Measurements from ENCODE around the gene TMEM200A.

TMEM200A gene

GRCh38 chr6:130421585-130421984, 55.8 kb downstream of the TMEM200A start:
- Histone ChIP-seq H3K79me2 (ENCODE audit: control insufficient read depth, insufficient read depth, low read length, unreplicated experiment) (no peaks in the 10 kb centered on the region), H2AFZ (ENCODE audit: low read length, unreplicated experiment) (no peak overlapping the region), H3K36me3 (ENCODE audit: insufficient read depth, low read length) (no peaks in the 10 kb centered on the region), H3K27me3 (ENCODE audit: insufficient read depth, low read length) (no peaks in the 10 kb centered on the region), H3K27ac (ENCODE audit: low read depth, low read length) (peak overlapping the region; percentile 28), H3K4me1 (ENCODE audit: control insufficient read depth, insufficient read depth, low read length, unreplicated experiment) (peaks cover 11% of the 10 kb centered on the region), H3K4me3 (ENCODE audit: low read depth, low read length) (peak overlapping the region; percentile 28; the same call in 1 of the 2 replicates)

- H3K4me3 ChIP-seq (ENCODE audit: low read depth, low read length) = no peak overlapping the region
- no peaks in the 10 kb centered on the region for H3K36me3 ChIP-seq (ENCODE audit: insufficient read depth, low read length)
- H3K79me2 ChIP-seq (ENCODE audit: control insufficient read depth, insufficient read depth, low read length, unreplicated experiment) = no peaks in the 10 kb centered on the region
- H3K27ac ChIP-seq (ENCODE audit: low read depth, low read length) = no peak overlapping the region
- H2AFZ ChIP-seq (ENCODE audit: low read length, unreplicated experiment) = no peak overlapping the region
- H3K4me1 ChIP-seq (ENCODE audit: control insufficient read depth, insufficient read depth, low read length, unreplicated experiment) = peaks cover 5% of the 10 kb centered on the region
- no peaks in the 10 kb centered on the region for H3K27me3 ChIP-seq (ENCODE audit: insufficient read depth, low read length)
These were observed 57.2 kb downstream of the TMEM200A start for GRCh38 chr6:130423044-130423443.

- no peak overlapping the region for H3K4me3 ChIP-seq (ENCODE audit: low read depth, low read length)
- no peak overlapping the region for H2AFZ ChIP-seq (ENCODE audit: low read length, unreplicated experiment)
- H3K4me1 ChIP-seq (ENCODE audit: control insufficient read depth, insufficient read depth, low read length, unreplicated experiment) = no peaks in the 10 kb centered on the region
- no peak overlapping the region for H3K27ac ChIP-seq (ENCODE audit: low read depth, low read length)
- H3K79me2 ChIP-seq (ENCODE audit: control insufficient read depth, insufficient read depth, low read length, unreplicated experiment) = no peaks in the 10 kb centered on the region
- no peaks in the 10 kb centered on the region for H3K27me3 ChIP-seq (ENCODE audit: insufficient read depth, low read length)
- no peaks in the 10 kb centered on the region for H3K36me3 ChIP-seq (ENCODE audit: insufficient read depth, low read length)
These were observed 58.9 kb downstream of the TMEM200A start for GRCh38 chr6:130424710-130425109.

- no peak overlapping the region for H2AFZ ChIP-seq (ENCODE audit: low read length, unreplicated experiment)
- H3K4me1 ChIP-seq (ENCODE audit: control insufficient read depth, insufficient read depth, low read length, unreplicated experiment) = no peaks in the 10 kb centered on the region
- H3K4me3 ChIP-seq (ENCODE audit: low read depth, low read length) = no peak overlapping the region
- H3K27ac ChIP-seq (ENCODE audit: low read depth, low read length) = no peak overlapping the region
- H3K36me3 ChIP-seq (ENCODE audit: insufficient read depth, low read length) = no peaks in the 10 kb centered on the region
- no peaks in the 10 kb centered on the region for H3K79me2 ChIP-seq (ENCODE audit: control insufficient read depth, insufficient read depth, low read length, unreplicated experiment)
- H3K27me3 ChIP-seq (ENCODE audit: insufficient read depth, low read length) = no peaks in the 10 kb centered on the region
These were observed 59.7 kb downstream of the TMEM200A start for GRCh38 chr6:130425537-130425936.

- no peak overlapping the region for H3K27ac ChIP-seq (ENCODE audit: low read depth, low read length)
- no peaks in the 10 kb centered on the region for H3K27me3 ChIP-seq (ENCODE audit: insufficient read depth, low read length)
- no peaks in the 10 kb centered on the region for H3K79me2 ChIP-seq (ENCODE audit: control insufficient read depth, insufficient read depth, low read length, unreplicated experiment)
- no peaks in the 10 kb centered on the region for H3K36me3 ChIP-seq (ENCODE audit: insufficient read depth, low read length)
- no peaks in the 10 kb centered on the region for H3K4me1 ChIP-seq (ENCODE audit: control insufficient read depth, insufficient read depth, low read length, unreplicated experiment)
- no peak overlapping the region for H3K4me3 ChIP-seq (ENCODE audit: low read depth, low read length)
- H2AFZ ChIP-seq (ENCODE audit: low read length, unreplicated experiment) = no peak overlapping the region
These were observed 60.4 kb downstream of the TMEM200A start for GRCh38 chr6:130426066-130426721.

GRCh38 chr6:130431346-130431852, 65.6 kb downstream of the TMEM200A start:
- H3K4me3 ChIP-seq (ENCODE audit: low read depth, low read length) = no peak overlapping the region
- peaks cover 10% of the 10 kb centered on the region for H3K4me1 ChIP-seq (ENCODE audit: control insufficient read depth, insufficient read depth, low read length, unreplicated experiment)
- no peaks in the 10 kb centered on the region for H3K27me3 ChIP-seq (ENCODE audit: insufficient read depth, low read length)
- H3K36me3 ChIP-seq (ENCODE audit: insufficient read depth, low read length) = no peaks in the 10 kb centered on the region
- H3K79me2 ChIP-seq (ENCODE audit: control insufficient read depth, insufficient read depth, low read length, unreplicated experiment) = no peaks in the 10 kb centered on the region
- H2AFZ ChIP-seq (ENCODE audit: low read length, unreplicated experiment) = no peak overlapping the region
- H3K27ac ChIP-seq (ENCODE audit: low read depth, low read length) = no peak overlapping the region

- no peak overlapping the region for H2AFZ ChIP-seq (ENCODE audit: low read length, unreplicated experiment)
- H3K27me3 ChIP-seq (ENCODE audit: insufficient read depth, low read length) = no peaks in the 10 kb centered on the region
- no peaks in the 10 kb centered on the region for H3K79me2 ChIP-seq (ENCODE audit: control insufficient read depth, insufficient read depth, low read length, unreplicated experiment)
- H3K36me3 ChIP-seq (ENCODE audit: insufficient read depth, low read length) = no peaks in the 10 kb centered on the region
- peaks cover 10% of the 10 kb centered on the region for H3K4me1 ChIP-seq (ENCODE audit: control insufficient read depth, insufficient read depth, low read length, unreplicated experiment)
- H3K4me3 ChIP-seq (ENCODE audit: low read depth, low read length) = no peak overlapping the region
- H3K27ac ChIP-seq (ENCODE audit: low read depth, low read length) = no peak overlapping the region
These were observed 67.0 kb downstream of the TMEM200A start for GRCh38 chr6:130432838-130433237.

GRCh38 chr6:130434174-130434873, 68.5 kb downstream of the TMEM200A start:
- Histone ChIP-seq H3K36me3 (ENCODE audit: insufficient read depth, low read length) (no peaks in the 10 kb centered on the region), H3K4me3 (ENCODE audit: low read depth, low read length) (no peak overlapping the region), H3K4me1 (ENCODE audit: control insufficient read depth, insufficient read depth, low read length, unreplicated experiment) (peaks cover 10% of the 10 kb centered on the region), H3K27me3 (ENCODE audit: insufficient read depth, low read length) (no peaks in the 10 kb centered on the region), H3K79me2 (ENCODE audit: control insufficient read depth, insufficient read depth, low read length, unreplicated experiment) (no peaks in the 10 kb centered on the region), H3K27ac (ENCODE audit: low read depth, low read length) (peak overlapping the region; percentile 33), H2AFZ (ENCODE audit: low read length, unreplicated experiment) (no peak overlapping the region)

- no peaks in the 10 kb centered on the region for H3K79me2 ChIP-seq (ENCODE audit: control insufficient read depth, insufficient read depth, low read length, unreplicated experiment)
These were observed 69.4 kb downstream of the TMEM200A start for GRCh38 chr6:130435181-130435580.

GRCh38 chr6:130437961-130438360, 72.1 kb downstream of the TMEM200A start:
- H3K4me1 ChIP-seq (ENCODE audit: control insufficient read depth, insufficient read depth, low read length, unreplicated experiment) = peaks cover 10% of the 10 kb centered on the region
- H2AFZ ChIP-seq (ENCODE audit: low read length, unreplicated experiment) = no peak overlapping the region
- 0 out of 2 replicates have a peak, but pooled peaks cover 3% of the 10 kb centered on the region for H3K36me3 ChIP-seq (ENCODE audit: insufficient read depth, low read length)
- no peaks in the 10 kb centered on the region for H3K27me3 ChIP-seq (ENCODE audit: insufficient read depth, low read length)
- no peak overlapping the region for H3K27ac ChIP-seq (ENCODE audit: low read depth, low read length)
- H3K79me2 ChIP-seq (ENCODE audit: control insufficient read depth, insufficient read depth, low read length, unreplicated experiment) = no peaks in the 10 kb centered on the region
- H3K4me3 ChIP-seq (ENCODE audit: low read depth, low read length) = no peak overlapping the region

More at GRCh38 chr6:130435181-130435580, 69.4 kb downstream of the TMEM200A start:
- Histone ChIP-seq H3K4me3 (ENCODE audit: low read depth, low read length) (no peak overlapping the region), H3K27me3 (ENCODE audit: insufficient read depth, low read length) (no peaks in the 10 kb centered on the region), H3K4me1 (ENCODE audit: control insufficient read depth, insufficient read depth, low read length, unreplicated experiment) (peaks cover 10% of the 10 kb centered on the region), H3K36me3 (ENCODE audit: insufficient read depth, low read length) (no peaks in the 10 kb centered on the region), H2AFZ (ENCODE audit: low read length, unreplicated experiment) (no peak overlapping the region), H3K27ac (ENCODE audit: low read depth, low read length) (no peak overlapping the region)

- H3K27me3 ChIP-seq (ENCODE audit: insufficient read depth, low read length) = no peaks in the 10 kb centered on the region
- H3K4me1 ChIP-seq (ENCODE audit: control insufficient read depth, insufficient read depth, low read length, unreplicated experiment) = peaks cover 8% of the 10 kb centered on the region
- H2AFZ ChIP-seq (ENCODE audit: low read length, unreplicated experiment) = no peak overlapping the region
- H3K36me3 ChIP-seq (ENCODE audit: insufficient read depth, low read length) = no peaks in the 10 kb centered on the region
- H3K79me2 ChIP-seq (ENCODE audit: control insufficient read depth, insufficient read depth, low read length, unreplicated experiment) = no peaks in the 10 kb centered on the region
- H3K4me3 ChIP-seq (ENCODE audit: low read depth, low read length) = no peak overlapping the region
- H3K27ac ChIP-seq (ENCODE audit: low read depth, low read length) = no peak overlapping the region
These were observed 81.6 kb downstream of the TMEM200A start for GRCh38 chr6:130447374-130447773.

All from ACC112 (cell line).